Upper lobe of left lung (tissue), 6 donors: ENCODE results near the gene CDS2. TPM values are rescaled to one million over a fixed set of nuclear protein-coding genes. Genes with fewer than 3 reads are reported as not detected.

ENCODE experiments used
- ATAC-seq, 2 donors: fragments of 200-7000 bp; cut with Tn5 transposase; one replicate each; pipeline ENCODE4 v1.9.1; 2022; ENCODE audit warnings: mild to moderate bottlenecking in 2 of 2, moderate library complexity in 2 of 2; ENCODE audit not compliant: low FRiP score in 2 of 2
- DNase-seq, 2 donors: peaks; one replicate each; pipeline ENCODE4 v3.0.0-alpha.2; 2019 to 2020
- H3K27ac ChIP-seq, 4 donors: fragments of 200-600 bp; sonication (generic); one replicate each; pipeline ENCODE4 v1.5.1; 2016 to 2019
- H3K27me3 ChIP-seq, 4 donors: fragments of 200-600 bp; sonication (generic); one replicate each; pipeline ENCODE4 v1.5.1; 2017 to 2019
- H3K36me3 ChIP-seq, 4 donors: fragments of 200-600 bp; sonication (generic); one replicate each; pipeline ENCODE4 v1.5.1; 2016 to 2019
- H3K4me1 ChIP-seq, 4 donors: fragments of 200-600 bp; sonication (generic); one replicate each; pipeline ENCODE4 v1.5.1; 2018 to 2019
- H3K4me3 ChIP-seq, 4 donors: fragments of 200-600 bp; sonication (generic); one replicate each; pipeline ENCODE4 v1.5.1; 2017 to 2019; ENCODE audit warnings: mild to moderate bottlenecking in 2 of 4, moderate library complexity in 1 of 4
- H3K9me3 ChIP-seq, 4 donors: fragments of 200-600 bp; sonication (generic); one replicate each; pipeline ENCODE4 v1.5.1; 2018 to 2019
- CTCF ChIP-seq, 6 experiments: fragments of 450-650 bp in 4 of 6; fragments of 200-600 bp in 2 of 6; sonication (generic) in 2 of 6; IDR thresholded peaks; one replicate each; pipeline ENCODE4 v1.5.1; 2016 to 2019; ENCODE audit warnings: antibody characterized with exemption in 6 of 6
- EP300 ChIP-seq, 4 donors: sonication (generic); formaldehyde crosslinking; IDR thresholded peaks; one replicate each; pipeline ENCODE4 v1.5.1; 2017; ENCODE audit warnings: antibody characterized with exemption in 4 of 4, control low read depth in 2 of 4
- POLR2A ChIP-seq, 4 donors: fragments of 450-650 bp; IDR thresholded peaks; one replicate each; pipeline ENCODE4 v1.5.1; 2016 to 2017; ENCODE audit warnings: antibody characterized with exemption in 4 of 4, mild to moderate bottlenecking in 2 of 4
- POLR2AphosphoS5 ChIP-seq, 2 donors: sonication (generic); formaldehyde crosslinking; IDR thresholded peaks; one replicate each; pipeline ENCODE4 v1.5.1; 2017; ENCODE audit warnings: antibody characterized with exemption in 2 of 2
- WGBS, 2 donors: methylation state at CpG; one replicate each; pipeline ENCODE4 v1.1.5; 2017 to 2018; 5-methylcytosine and 5-hydroxymethylcytosine counted together
- total RNA-seq, 6 donors: library from RNA; depleted of rRNA in 4 of 6; stranded (reverse); fragments of >200 nt in 4 of 6; gene quantifications; one replicate each; pipeline versions ENCODE4 v1.1.0 to v1.2.1, GENCODE V29; 2016 to 2021
- donor health status: DM: no; HTN: no; CAD: no; lungs with moderate emphysema.
- donor health status: DM: no; HTN: yes; CAD: no; lungs with severe emphysema.

Gene CDS2
- total RNA-seq, 6 donors from 2014 or later, result 26.2 to 64.0 (median 40.6) TPM

- Histone ChIP-seq H3K27ac (peak overlapping the region in 1 of 4 donors; percentile 7), H3K36me3 (peaks cover 3 to 76% (median 51%) of the 10 kb centered on the region in 4 donors), H3K27me3 (no peaks in the 10 kb centered on the region), H3K4me3 (no peak overlapping the region), H3K4me1 (peaks cover 0 to 4% (median 0%) of the 10 kb centered on the region in 4 donors), H3K9me3 (no peaks in the 10 kb centered on the region)
- ATAC-seq (no peak), DNase-seq (no peak)
- 82 to 90% methylated on average over 2 of the region's 2 CpGs for WGBS, 2 donors
- TF ChIP-seq CTCF (IDR thresholded peaks at IDR 0.05), result no peak
These were observed 54.7 kb downstream of the CDS2 start for GRCh38 chr20:5181492-5181891.

GRCh38 chr20:5181958-5182357 is 55.1 kb downstream of the CDS2 start:
- Histone ChIP-seq H3K9me3 (no peaks in the 10 kb centered on the region), H3K4me1 (peaks cover 0 to 4% (median 0%) of the 10 kb centered on the region in 4 donors), H3K27me3 (no peaks in the 10 kb centered on the region), H3K4me3 (no peak overlapping the region), H3K36me3 (peaks cover 3 to 76% (median 53%) of the 10 kb centered on the region in 4 donors), H3K27ac (no peak overlapping the region)
- ATAC-seq (no peak), DNase-seq (no peak)
- TF ChIP-seq EP300 (IDR thresholded peaks at IDR 0.05) (no peak), CTCF (IDR thresholded peaks at IDR 0.05) (no peak), POLR2AphosphoS5 (IDR thresholded peaks at IDR 0.05) (no peak), POLR2A (IDR thresholded peaks at IDR 0.05) (no peak)

- Histone ChIP-seq H3K9me3 (no peaks in the 10 kb centered on the region), H3K27me3 (no peaks in the 10 kb centered on the region), H3K4me3 (no peak overlapping the region), H3K27ac (no peak overlapping the region), H3K4me1 (peaks cover 0 to 4% (median 0%) of the 10 kb centered on the region in 4 donors), H3K36me3 (peaks cover 3 to 77% (median 50%) of the 10 kb centered on the region in 4 donors)
- TF ChIP-seq POLR2AphosphoS5 (IDR thresholded peaks at IDR 0.05) (no peak), POLR2A (IDR thresholded peaks at IDR 0.05) (no peak), CTCF (IDR thresholded peaks at IDR 0.05) (no peak), EP300 (IDR thresholded peaks at IDR 0.05) (no peak)
- ATAC-seq, result no peak
- no peak for DNase-seq
- WGBS, 2 donors, result 64 to 96% methylated on average over 2 of the region's 2 CpGs
These were observed 55.9 kb downstream of the CDS2 start for GRCh38 chr20:5182615-5183254.

- ATAC-seq (no peak), DNase-seq (no peak)
- TF ChIP-seq EP300 (IDR thresholded peaks at IDR 0.05) (no peak), CTCF (IDR thresholded peaks at IDR 0.05) (no peak), POLR2AphosphoS5 (IDR thresholded peaks at IDR 0.05) (no peak)
- no peaks in the 10 kb centered on the region for H3K27me3 ChIP-seq
- peaks cover 0 to 4% (median 0%) of the 10 kb centered on the region in 4 donors for H3K4me1 ChIP-seq
- H3K36me3 ChIP-seq, result peaks cover 3 to 79% (median 52%) of the 10 kb centered on the region in 4 donors
- 92 to 94% methylated on average over 13 of the region's 13 CpGs for WGBS, 2 donors
- no peaks in the 10 kb centered on the region for H3K9me3 ChIP-seq
- H3K27ac ChIP-seq, result no peak overlapping the region
- no peak overlapping the region for H3K4me3 ChIP-seq
These were observed 57.1 kb downstream of the CDS2 start for GRCh38 chr20:5183731-5184474.
